Measurements from ENCODE around the gene USP31. TPM values are rescaled to one million over a fixed set of nuclear protein-coding genes. Genes with fewer than 3 reads are reported as not detected.
"Not testable (repeated sequence)": the region's sequence is repeated elsewhere in the genome, so short reads cannot be mapped to it uniquely, and the experiment has no call there.

USP31 gene
- total RNA-seq, 1 donor from 2014 or later = 7.0 TPM

GRCh38 chr16:23096450-23096849 lies 52.8 kb downstream of the USP31 start:
- intact Hi-C loops (cut with micrococcal nuclease) = loop anchor here (1.0 to 2.0 kb wide), 3 partner anchors 53 to 408 kb away; partner anchors contain the start of gene USP31

- intact Hi-C loops (cut with micrococcal nuclease) = not testable (repeated sequence)
Observed at GRCh38 chr16:23094136-23094535, 55.1 kb downstream of the USP31 start.

GRCh38 chr16:23092801-23093117 lies 56.5 kb downstream of the USP31 start:
- intact Hi-C loops (cut with micrococcal nuclease) = no loop called here

- intact Hi-C loops (cut with micrococcal nuclease) = no loop called here
Observed at GRCh38 chr16:23092072-23092800, 57.0 kb downstream of the USP31 start.

GRCh38 chr16:23089111-23089510 lies 60.1 kb downstream of the USP31 start:
- intact Hi-C loops (cut with micrococcal nuclease) = no loop called here

- intact Hi-C loops (cut with micrococcal nuclease) = no loop called here
Observed at GRCh38 chr16:23088018-23088417, 61.2 kb downstream of the USP31 start.

GRCh38 chr16:23085949-23086348 lies 63.3 kb downstream of the USP31 start:
- intact Hi-C loops (cut with micrococcal nuclease) = no loop called here

GRCh38 chr16:23082161-23082788 lies 67.0 kb downstream of the USP31 start:
- intact Hi-C loops (cut with micrococcal nuclease) = no loop called here

GRCh38 chr16:23081675-23082119 lies 67.6 kb downstream of the USP31 start:
- intact Hi-C loops (cut with micrococcal nuclease) = no loop called here

GRCh38 chr16:23080747-23081146 lies 68.5 kb downstream of the USP31 start:
- intact Hi-C loops (cut with micrococcal nuclease) = no loop called here

GRCh38 chr16:23080329-23080728 lies 68.9 kb downstream of the USP31 start:
- intact Hi-C loops (cut with micrococcal nuclease) = no loop called here

GRCh38 chr16:23079675-23080301 lies 69.5 kb downstream of the USP31 start:
- intact Hi-C loops (cut with micrococcal nuclease) = no loop called here

- intact Hi-C loops (cut with micrococcal nuclease) = no loop called here
Observed at GRCh38 chr16:23074423-23074822, 74.8 kb downstream of the USP31 start.

GRCh38 chr16:23072769-23073549 lies 76.3 kb downstream of the USP31 start:
- intact Hi-C loops (cut with micrococcal nuclease) = no loop called here

- intact Hi-C loops (cut with micrococcal nuclease) = no loop called here
Observed at GRCh38 chr16:23072084-23072599, 77.1 kb downstream of the USP31 start.

- intact Hi-C loops (cut with micrococcal nuclease) = no loop called here
Observed at GRCh38 chr16:23071196-23072083, 77.8 kb downstream of the USP31 start.

- intact Hi-C loops (cut with micrococcal nuclease) = no loop called here
Observed at GRCh38 chr16:23069844-23070243, 79.4 kb downstream of the USP31 start.

- intact Hi-C loops (cut with micrococcal nuclease) = no loop called here
Observed at GRCh38 chr16:23068079-23068736, 81.0 kb downstream of the USP31 start.

- intact Hi-C loops (cut with micrococcal nuclease) = no loop called here
Observed at GRCh38 chr16:23066676-23067075, 82.6 kb downstream of the USP31 start.

- intact Hi-C loops (cut with micrococcal nuclease) = no loop called here
Observed at GRCh38 chr16:23064639-23065038, 84.6 kb downstream of the USP31 start.
